Measurements from ENCODE around the gene ZNF304.
"Not testable (repeated sequence)": the region's sequence is repeated elsewhere in the genome, so short reads cannot be mapped to it uniquely, and the experiment has no call there.

Gene ZNF304

GRCh38 chr19:57327993-57328392 lies 23.1 kb upstream of the ZNF304 start:
- TF ChIP-seq GATA1 (IDR thresholded peaks at IDR 0.05; ENCODE audit: low read depth, low read length) (no peak), POLR2A (IDR thresholded peaks at IDR 0.05; ENCODE audit: low read length) (no peak)
- DNase-seq = no peak

- TF ChIP-seq GATA1 (IDR thresholded peaks at IDR 0.05; ENCODE audit: low read depth, low read length) = no peak
- no peak for TF ChIP-seq POLR2A (IDR thresholded peaks at IDR 0.05; ENCODE audit: low read length)
- no peak for DNase-seq
Measured at GRCh38 chr19:57334191-57334590, 16.9 kb upstream of the ZNF304 start.

DNA sequence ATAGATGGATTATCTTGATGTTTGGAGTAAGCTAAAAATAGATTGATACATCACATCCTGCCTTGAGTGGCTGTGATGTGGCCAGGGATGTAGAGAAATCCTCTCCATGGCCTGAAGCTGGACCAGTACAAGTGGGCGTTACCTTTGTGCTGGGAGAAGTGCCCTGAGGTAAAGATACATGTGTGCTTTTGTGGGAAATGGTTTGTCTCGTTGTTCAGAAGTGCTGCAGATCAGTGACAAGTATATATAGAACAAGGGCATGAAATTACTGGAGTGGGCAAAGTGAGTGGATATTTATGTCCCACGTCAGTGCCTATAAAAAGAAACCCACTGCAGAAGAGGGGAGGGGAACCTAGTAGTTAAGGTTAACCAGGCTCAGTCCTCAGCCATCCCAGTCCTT lies 12.2 kb upstream of the ZNF304 start:
- DNase-seq = no peak
- no peak for TF ChIP-seq POLR2A (IDR thresholded peaks at IDR 0.05; ENCODE audit: low read length)
- TF ChIP-seq GATA1 (IDR thresholded peaks at IDR 0.05; ENCODE audit: low read depth, low read length) = no peak

- TF ChIP-seq GATA1 (IDR thresholded peaks at IDR 0.05; ENCODE audit: low read depth, low read length) (no peak), POLR2A (IDR thresholded peaks at IDR 0.05; ENCODE audit: low read length) (no peak)
- DNase-seq = no peak
Measured at GRCh38 chr19:57342582-57342981, 8.5 kb upstream of the ZNF304 start.

DNA sequence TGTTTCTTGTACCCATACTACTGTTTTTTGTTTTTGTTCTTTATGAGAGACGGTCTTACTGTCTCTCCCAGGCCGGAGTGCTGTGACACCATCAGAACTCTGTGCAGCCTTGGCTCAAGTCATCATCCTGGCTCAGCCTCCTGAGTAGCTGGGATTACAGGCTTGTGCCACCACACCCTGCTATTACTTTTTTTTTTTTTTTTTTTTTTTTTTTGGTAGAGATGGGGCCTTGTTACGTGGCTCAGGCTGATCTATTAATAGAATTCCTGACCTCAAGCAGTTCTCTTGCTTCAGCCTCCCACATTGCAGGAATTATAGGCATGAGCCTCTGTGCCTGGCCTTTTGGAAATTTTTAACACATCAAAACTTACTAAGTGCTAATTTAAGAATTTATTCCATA lies 2.9 kb upstream of the ZNF304 start:
- no peak for DNase-seq
- TF ChIP-seq GATA1 (IDR thresholded peaks at IDR 0.05; ENCODE audit: low read depth, low read length) (no peak), POLR2A (IDR thresholded peaks at IDR 0.05; ENCODE audit: low read length) (no peak)

DNA sequence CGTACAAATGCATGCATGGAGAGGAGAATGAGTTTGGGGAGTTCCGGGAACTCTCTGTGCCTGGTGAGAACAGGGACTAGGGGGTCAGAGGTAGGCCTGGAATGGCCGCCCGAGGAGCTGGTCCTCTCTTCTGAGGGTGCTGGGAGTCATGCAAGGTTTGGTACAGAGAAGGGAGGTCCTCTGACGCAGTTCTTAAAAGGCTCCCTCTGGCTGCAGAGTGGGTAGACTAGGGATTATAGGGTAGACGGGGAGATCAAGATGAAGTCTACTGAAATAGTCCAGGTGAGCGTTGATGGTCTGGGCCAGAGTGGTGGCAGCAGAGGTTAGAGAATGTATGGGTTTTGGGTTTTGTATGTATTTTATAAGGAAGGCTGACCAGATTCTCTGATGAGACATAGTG lies 796 bp downstream of the ZNF304 start:
- no peak for TF ChIP-seq POLR2A (IDR thresholded peaks at IDR 0.05; ENCODE audit: low read length)
- TF ChIP-seq GATA1 (IDR thresholded peaks at IDR 0.05; ENCODE audit: low read depth, low read length) = no peak
- DNase-seq = peak; percentile 63 to 68

DNA sequence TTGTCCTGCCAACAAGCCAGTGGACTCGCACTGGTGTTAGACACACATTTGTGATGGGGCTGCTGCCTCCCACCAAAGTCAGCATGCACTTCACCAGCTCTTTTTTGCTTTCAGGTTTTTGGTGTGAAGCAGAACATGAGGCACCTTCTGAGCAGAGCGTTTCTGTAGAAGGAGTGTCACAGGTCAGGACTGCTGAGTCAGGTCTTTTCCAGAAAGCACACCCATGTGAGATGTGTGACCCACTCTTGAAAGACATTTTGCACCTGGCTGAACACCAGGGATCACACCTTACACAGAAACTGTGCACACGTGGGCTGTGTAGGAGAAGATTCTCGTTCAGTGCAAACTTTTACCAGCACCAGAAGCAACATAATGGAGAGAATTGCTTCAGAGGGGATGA lies 4.8 kb downstream of the ZNF304 start:
- no peak for TF ChIP-seq GATA1 (IDR thresholded peaks at IDR 0.05; ENCODE audit: low read depth, low read length)
- TF ChIP-seq POLR2A (IDR thresholded peaks at IDR 0.05; ENCODE audit: low read length) = no peak
- DNase-seq = no peak

DNA sequence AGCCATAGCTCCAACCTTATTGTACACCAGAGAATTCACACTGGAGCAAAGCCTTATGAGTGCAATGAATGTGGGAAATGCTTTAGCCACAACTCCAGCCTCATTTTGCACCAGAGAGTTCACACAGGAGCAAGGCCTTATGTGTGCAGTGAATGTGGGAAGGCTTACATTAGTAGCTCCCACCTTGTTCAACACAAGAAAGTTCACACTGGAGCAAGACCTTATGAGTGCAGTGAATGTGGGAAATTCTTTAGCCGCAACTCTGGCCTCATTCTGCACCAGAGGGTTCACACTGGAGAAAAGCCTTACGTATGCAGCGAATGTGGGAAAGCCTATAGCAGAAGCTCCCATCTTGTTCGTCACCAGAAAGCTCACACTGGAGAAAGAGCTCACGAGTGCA lies 6.3 kb downstream of the ZNF304 start:
- no peak for TF ChIP-seq POLR2A (IDR thresholded peaks at IDR 0.05; ENCODE audit: low read length)
- no peak for TF ChIP-seq GATA1 (IDR thresholded peaks at IDR 0.05; ENCODE audit: low read depth, low read length)

DNA sequence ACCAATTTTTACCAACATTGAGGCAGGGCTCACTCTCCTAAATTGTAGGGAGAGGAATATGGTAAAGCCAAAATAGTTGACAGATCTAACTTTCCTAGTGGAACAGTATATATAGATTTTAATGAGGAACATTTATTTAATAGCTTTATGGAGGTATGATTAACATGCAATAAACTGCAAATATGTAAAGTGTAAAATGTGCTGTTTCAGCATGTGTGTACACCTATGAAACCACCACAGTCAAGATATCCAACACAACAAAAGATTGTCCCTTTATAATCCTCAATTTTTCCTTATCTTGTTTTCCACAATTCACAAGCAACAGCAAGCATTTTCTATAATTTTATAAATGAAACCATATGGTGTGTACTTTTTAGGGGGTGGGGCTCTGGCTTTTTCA lies 8.2 kb downstream of the ZNF304 start:
- DNase-seq = no peak
- TF ChIP-seq GATA1 (IDR thresholded peaks at IDR 0.05; ENCODE audit: low read depth, low read length) (no peak), POLR2A (IDR thresholded peaks at IDR 0.05; ENCODE audit: low read length) (no peak)

More for the DNA sequence above, 6.3 kb downstream of the ZNF304 start:
- no peak for DNase-seq

- no peak for TF ChIP-seq POLR2A (IDR thresholded peaks at IDR 0.05; ENCODE audit: low read length)
- no peak for TF ChIP-seq GATA1 (IDR thresholded peaks at IDR 0.05; ENCODE audit: low read depth, low read length)
- DNase-seq = no peak
Measured at GRCh38 chr19:57362419-57362818, 11.3 kb downstream of the ZNF304 start.

- TF ChIP-seq POLR2A (IDR thresholded peaks at IDR 0.05; ENCODE audit: low read length) (peak; percentile 93), GATA1 (IDR thresholded peaks at IDR 0.05; ENCODE audit: low read depth, low read length) (no peak)
Measured at GRCh38 chr19:57362997-57363687, 12.1 kb downstream of the ZNF304 start, which contains the start of the genes TRAPPC2B and ZNF547. TSS of gene TRAPPC2B (plus strand) at chr19:57363551. CDS start at chr19:57364834, 1,283 bp downstream. TSS of gene ZNF547 (plus strand) at chr19:57363551. CDS start at chr19:57368556, 5,005 bp downstream.

DNA sequence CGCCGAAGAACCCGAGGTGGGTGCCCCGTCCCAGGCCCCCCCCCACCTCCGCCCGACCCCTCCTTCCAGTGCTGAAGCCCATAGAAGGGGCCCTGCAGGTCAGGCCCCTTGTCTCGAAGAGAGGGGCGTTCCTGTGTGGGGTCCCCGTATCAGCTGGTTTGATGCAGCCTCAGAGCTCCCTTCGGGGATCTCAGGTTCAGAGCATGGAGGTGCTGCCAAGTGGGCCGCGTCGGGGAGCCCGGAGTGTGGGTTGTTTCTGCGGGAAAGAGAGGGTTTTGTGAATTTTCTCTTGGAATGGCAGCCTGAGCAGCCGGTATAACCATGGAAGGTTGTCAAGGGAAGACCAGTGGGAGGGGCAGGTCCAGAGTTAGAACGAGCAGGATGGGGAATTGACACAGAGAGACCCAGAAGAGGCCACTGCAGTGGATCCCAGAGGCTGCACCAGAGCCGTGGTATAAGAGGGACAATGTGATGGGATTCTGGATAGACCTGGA lies 12.7 kb downstream of the ZNF304 start:
- DNase-seq = no peak
- TF ChIP-seq GATA1 (IDR thresholded peaks at IDR 0.05; ENCODE audit: low read depth, low read length) (no peak), POLR2A (IDR thresholded peaks at IDR 0.05; ENCODE audit: low read length) (no peak)

More at GRCh38 chr19:57362997-57363687, 12.1 kb downstream of the ZNF304 start, which contains the start of the genes TRAPPC2B and ZNF547:
- DNase-seq = peak; percentile 100

- no peak for DNase-seq
- no peak for TF ChIP-seq GATA1 (IDR thresholded peaks at IDR 0.05; ENCODE audit: low read depth, low read length)
- TF ChIP-seq POLR2A (IDR thresholded peaks at IDR 0.05; ENCODE audit: low read length) = no peak
Measured at GRCh38 chr19:57366776-57367175, 15.7 kb downstream of the ZNF304 start.

GRCh38 chr19:57374179-57374578 lies 23.1 kb downstream of the ZNF304 start:
- TF ChIP-seq POLR2A (IDR thresholded peaks at IDR 0.05; ENCODE audit: low read length) (no peak), GATA1 (IDR thresholded peaks at IDR 0.05; ENCODE audit: low read depth, low read length) (no peak)
- DNase-seq = no peak

DNA sequence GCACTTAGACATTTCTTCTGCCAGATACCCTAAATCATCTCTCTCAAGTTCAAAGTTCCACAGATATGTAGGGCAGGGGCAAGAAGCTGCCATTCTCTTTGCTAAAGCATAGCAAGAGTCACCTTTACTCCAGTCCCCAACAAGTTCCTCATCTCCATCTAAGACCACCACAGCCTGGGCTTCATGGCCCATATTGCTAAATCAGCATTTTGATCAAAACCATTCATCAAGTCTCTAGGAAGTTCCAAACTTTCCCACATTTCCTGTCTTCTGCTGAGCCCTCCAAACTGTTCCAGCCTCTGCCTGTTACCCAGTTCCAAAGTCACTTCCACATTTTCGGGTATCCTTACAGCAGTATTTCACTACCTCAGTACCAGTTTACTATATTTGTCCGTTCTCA lies 23.6 kb downstream of the ZNF304 start:
- not testable (repeated sequence) for DNase-seq
